ENCODE data around the gene POLH.

DNA sequence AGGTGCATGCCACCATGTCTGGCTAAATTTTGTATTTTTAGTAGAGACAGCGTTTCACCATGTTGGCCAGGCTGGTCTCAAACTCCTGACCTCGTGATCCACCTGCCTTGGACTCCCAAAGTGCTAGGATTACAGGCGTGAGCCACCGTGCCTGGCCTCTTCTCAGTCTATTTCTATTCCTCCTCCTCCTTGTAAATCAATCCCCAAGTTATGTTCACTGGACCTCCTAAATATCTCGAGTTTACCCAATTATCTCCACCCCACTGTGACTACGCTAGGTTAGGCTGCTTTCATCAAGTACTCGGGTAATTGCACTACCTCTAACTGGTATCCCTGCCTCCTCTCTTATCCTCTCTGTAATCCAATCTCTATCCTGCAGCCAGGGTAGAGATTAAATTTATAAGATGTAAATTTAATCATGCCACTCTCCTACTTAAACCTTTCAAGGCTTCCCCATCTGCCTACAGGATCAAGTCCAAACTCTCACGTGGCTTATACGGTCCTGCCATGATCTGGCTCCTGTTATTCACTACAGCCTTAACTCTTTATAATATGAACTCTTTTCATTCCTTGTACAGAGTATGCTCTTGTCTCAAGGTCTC, 58.8 kb downstream of the POLH start:
- TF ChIP-seq, protein P1, sequence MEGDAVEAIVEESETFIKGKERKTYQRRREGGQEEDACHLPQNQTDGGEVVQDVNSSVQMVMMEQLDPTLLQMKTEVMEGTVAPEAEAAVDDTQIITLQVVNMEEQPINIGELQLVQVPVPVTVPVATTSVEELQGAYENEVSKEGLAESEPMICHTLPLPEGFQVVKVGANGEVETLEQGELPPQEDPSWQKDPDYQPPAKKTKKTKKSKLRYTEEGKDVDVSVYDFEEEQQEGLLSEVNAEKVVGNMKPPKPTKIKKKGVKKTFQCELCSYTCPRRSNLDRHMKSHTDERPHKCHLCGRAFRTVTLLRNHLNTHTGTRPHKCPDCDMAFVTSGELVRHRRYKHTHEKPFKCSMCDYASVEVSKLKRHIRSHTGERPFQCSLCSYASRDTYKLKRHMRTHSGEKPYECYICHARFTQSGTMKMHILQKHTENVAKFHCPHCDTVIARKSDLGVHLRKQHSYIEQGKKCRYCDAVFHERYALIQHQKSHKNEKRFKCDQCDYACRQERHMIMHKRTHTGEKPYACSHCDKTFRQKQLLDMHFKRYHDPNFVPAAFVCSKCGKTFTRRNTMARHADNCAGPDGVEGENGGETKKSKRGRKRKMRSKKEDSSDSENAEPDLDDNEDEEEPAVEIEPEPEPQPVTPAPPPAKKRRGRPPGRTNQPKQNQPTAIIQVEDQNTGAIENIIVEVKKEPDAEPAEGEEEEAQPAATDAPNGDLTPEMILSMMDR (IDR thresholded peaks at IDR 0.05): no peak
- TF ChIP-seq POLR2A (IDR thresholded peaks at IDR 0.05): no peak
